Panc1 (cell line): ENCODE results near the gene OVOL3.

Experiments
- POLR2AphosphoS5 ChIP-seq: IDR thresholded peaks from 2 replicates; pipeline ENCODE4 v1.6.1; 2012; ENCODE audit warnings: mild to moderate bottlenecking, low read depth, low read length, moderate library complexity
- SIN3A ChIP-seq: IDR thresholded peaks from 2 replicates; pipeline ENCODE4 v1.6.1; 2012; ENCODE audit warnings: low read depth, mild to moderate bottlenecking, low read length, moderate library complexity, borderline replicate concordance; ENCODE audit not compliant: insufficient read depth
- TCF7L2 ChIP-seq: IDR thresholded peaks from 2 replicates; pipeline ENCODE4 v1.6.1; 2011; ENCODE audit warnings: mild to moderate bottlenecking, low read depth, low read length, inconsistent platforms
- TF ChIP-seq, protein P1 (sequence below): fragments of 450-650 bp; IDR thresholded peaks from 2 replicates; pipeline ENCODE4 v1.5.1; 2017; ENCODE audit warnings: mild to moderate bottlenecking
- TF ChIP-seq, protein P2 (sequence below), 2 experiments: IDR thresholded peaks; 2 replicates each; pipeline ENCODE4 v1.6.1; 2011 to 2012; ENCODE audit warnings: low read depth in 2 of 2, control low read depth in 1 of 2, low read length in 1 of 2, mild to moderate bottlenecking in 1 of 2, moderate library complexity in 1 of 2; ENCODE audit not compliant: insufficient read depth in 1 of 2

DNA sequence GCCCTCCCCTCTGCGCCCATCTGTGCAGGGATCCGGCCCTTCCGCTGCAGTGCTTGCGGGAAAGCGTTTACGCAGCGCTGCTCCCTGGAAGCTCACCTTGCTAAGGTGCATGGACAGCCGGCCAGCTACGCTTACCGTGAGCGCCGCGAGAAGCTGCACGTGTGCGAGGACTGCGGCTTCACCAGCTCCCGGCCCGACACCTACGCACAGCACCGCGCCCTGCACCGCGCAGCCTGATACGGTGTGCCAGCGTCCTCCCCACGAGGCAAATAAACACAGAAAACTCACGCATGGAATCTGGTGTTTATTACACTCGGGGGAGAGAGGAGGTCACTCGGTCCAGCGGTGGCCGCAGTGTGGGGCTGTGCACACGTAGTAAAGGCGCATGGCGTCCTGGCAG, 2.5 kb downstream of the OVOL3 start:
- TF ChIP-seq, protein P1, sequence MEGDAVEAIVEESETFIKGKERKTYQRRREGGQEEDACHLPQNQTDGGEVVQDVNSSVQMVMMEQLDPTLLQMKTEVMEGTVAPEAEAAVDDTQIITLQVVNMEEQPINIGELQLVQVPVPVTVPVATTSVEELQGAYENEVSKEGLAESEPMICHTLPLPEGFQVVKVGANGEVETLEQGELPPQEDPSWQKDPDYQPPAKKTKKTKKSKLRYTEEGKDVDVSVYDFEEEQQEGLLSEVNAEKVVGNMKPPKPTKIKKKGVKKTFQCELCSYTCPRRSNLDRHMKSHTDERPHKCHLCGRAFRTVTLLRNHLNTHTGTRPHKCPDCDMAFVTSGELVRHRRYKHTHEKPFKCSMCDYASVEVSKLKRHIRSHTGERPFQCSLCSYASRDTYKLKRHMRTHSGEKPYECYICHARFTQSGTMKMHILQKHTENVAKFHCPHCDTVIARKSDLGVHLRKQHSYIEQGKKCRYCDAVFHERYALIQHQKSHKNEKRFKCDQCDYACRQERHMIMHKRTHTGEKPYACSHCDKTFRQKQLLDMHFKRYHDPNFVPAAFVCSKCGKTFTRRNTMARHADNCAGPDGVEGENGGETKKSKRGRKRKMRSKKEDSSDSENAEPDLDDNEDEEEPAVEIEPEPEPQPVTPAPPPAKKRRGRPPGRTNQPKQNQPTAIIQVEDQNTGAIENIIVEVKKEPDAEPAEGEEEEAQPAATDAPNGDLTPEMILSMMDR, result no peak
- TF ChIP-seq POLR2AphosphoS5, result no peak
- TF ChIP-seq TCF7L2, result no peak
- TF ChIP-seq, protein P2, sequence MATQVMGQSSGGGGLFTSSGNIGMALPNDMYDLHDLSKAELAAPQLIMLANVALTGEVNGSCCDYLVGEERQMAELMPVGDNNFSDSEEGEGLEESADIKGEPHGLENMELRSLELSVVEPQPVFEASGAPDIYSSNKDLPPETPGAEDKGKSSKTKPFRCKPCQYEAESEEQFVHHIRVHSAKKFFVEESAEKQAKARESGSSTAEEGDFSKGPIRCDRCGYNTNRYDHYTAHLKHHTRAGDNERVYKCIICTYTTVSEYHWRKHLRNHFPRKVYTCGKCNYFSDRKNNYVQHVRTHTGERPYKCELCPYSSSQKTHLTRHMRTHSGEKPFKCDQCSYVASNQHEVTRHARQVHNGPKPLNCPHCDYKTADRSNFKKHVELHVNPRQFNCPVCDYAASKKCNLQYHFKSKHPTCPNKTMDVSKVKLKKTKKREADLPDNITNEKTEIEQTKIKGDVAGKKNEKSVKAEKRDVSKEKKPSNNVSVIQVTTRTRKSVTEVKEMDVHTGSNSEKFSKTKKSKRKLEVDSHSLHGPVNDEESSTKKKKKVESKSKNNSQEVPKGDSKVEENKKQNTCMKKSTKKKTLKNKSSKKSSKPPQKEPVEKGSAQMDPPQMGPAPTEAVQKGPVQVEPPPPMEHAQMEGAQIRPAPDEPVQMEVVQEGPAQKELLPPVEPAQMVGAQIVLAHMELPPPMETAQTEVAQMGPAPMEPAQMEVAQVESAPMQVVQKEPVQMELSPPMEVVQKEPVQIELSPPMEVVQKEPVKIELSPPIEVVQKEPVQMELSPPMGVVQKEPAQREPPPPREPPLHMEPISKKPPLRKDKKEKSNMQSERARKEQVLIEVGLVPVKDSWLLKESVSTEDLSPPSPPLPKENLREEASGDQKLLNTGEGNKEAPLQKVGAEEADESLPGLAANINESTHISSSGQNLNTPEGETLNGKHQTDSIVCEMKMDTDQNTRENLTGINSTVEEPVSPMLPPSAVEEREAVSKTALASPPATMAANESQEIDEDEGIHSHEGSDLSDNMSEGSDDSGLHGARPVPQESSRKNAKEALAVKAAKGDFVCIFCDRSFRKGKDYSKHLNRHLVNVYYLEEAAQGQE (IDR thresholded peaks at IDR 0.05; ENCODE audit: insufficient read depth in 1 of 2, low read depth in 2 of 2, low read length in 1 of 2), result no peak
- TF ChIP-seq SIN3A, result no peak
